GM19438 (cell line): Measurements from ENCODE around the gene EEFSEC.

Source experiments
- ATAC-seq: cut with Tn5 transposase; IDR thresholded peaks from one replicate; pipeline ENCODE4 v1.9.1; 2021; ENCODE audit warnings: low read depth; ENCODE audit not compliant: unreplicated experiment

Gene EEFSEC

GRCh38 chr3:128359846-128360642 lies 206.8 kb downstream of the EEFSEC start:
- ATAC-seq: no peak

DNA sequence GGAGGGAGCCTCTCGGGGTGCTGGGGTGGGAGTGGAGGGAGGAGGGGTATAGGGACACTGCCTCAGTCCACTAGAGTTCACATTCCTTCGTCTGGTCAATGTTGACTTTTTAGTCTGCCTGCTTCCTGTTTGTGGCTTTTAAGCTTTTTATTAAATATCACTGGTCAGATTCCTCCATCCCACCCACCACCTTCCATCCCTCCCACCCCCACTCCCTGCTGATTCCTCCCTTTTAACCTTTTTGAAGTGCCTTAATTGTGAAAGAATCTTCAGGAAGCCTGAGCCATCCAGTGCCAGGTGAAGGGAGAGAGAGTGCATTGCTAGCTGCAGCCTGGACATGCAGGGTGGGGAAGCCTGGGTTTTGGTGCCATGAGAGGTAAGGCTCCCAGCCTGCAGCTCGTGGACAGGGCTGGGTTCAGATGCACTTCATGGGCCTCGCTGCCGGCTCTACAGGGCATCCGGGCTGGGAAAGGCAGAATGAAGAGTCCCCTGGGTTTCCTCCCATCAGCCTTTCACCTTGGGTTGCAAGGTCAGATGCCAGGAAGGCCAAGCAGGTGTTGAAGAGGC lies 207.5 kb downstream of the EEFSEC start:
- no peak for ATAC-seq

DNA sequence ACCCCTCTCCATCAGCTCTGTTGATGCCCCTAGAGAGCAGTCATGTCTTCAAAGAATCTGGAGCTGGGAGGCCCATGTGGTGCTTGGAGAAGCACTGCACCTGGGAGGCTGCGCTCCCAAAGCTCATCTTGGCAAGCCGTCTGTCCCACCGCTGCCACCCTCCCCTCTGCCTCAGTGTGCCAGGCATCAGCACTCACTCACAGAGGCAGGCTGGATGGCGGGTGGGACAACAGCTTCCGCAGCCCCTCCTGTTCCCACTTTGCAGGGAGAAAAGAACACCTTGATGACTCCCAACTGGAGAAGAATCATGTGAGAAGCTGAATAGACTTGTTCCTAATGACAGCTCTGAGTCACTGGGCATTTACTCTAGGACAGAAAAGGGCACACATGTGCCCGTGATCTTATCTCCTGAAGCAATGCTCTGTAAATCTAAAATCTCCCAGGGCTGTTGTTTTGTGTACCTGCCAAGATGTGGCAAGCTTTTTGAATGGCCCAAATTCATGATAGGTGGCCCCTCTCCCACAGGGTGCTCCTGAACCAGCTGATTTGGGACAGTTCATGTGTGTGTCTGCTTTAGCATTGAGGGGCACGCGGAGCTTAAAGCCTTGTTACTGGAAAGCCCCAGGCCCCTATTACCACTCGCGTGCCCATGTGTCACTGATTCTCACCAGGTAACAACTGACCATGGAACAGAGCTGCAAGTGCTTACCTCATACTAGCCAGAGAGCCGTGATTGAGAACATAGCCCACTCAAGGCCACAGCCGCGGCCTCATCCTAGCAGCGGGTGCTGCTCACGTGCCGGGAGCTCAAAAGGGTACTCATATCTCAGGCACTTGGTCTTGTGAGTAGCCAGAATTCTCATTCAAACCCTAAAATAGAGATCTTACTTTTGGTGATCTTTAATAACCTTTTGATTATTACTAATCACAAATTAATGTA lies 209.0 kb downstream of the EEFSEC start:
- ATAC-seq: no peak

DNA sequence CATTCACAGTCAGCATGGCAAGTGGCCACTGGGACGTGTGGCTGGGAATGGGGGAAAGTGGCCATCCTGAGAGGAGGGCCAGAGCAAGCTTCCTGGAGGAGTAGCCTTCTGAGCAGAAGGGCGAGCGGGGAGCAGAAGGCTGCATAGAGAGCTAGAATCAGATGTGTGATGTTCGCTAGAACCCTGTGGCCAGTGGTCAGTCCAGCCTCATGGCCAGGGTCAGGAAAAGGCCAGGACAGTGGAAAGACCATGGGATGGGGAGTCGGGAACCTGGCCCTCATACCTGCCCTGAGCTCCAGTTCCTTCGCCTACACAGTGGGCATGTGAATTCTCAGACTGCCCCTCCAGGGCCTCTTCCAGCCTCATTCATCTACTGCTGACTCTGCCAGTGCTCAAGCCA lies 211.0 kb downstream of the EEFSEC start:
- ATAC-seq: no peak

GRCh38 chr3:128364808-128365360 lies 211.6 kb downstream of the EEFSEC start:
- no peak for ATAC-seq

DNA sequence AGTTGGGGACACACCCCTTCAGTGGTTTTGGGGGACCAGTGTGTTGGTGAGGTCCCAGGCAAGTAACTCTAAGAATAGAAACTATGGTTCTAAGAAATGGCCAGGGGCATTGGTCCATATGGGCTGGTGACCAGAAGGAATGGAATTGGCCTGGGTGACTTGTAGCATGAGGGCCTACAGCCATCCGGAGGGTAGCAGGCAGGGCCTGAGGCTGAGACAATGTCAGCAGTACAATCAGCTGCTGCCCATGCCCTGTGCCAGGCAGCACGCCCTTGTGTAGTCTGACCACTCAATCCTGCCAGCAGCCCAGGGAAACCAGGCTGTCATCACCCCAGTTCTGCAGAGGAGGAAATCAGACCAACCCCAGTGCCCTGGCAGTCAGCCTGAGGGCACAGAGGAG lies 212.9 kb downstream of the EEFSEC start:
- no peak for ATAC-seq

- ATAC-seq: no peak
These were observed 213.4 kb downstream of the EEFSEC start for GRCh38 chr3:128366652-128367051.

DNA sequence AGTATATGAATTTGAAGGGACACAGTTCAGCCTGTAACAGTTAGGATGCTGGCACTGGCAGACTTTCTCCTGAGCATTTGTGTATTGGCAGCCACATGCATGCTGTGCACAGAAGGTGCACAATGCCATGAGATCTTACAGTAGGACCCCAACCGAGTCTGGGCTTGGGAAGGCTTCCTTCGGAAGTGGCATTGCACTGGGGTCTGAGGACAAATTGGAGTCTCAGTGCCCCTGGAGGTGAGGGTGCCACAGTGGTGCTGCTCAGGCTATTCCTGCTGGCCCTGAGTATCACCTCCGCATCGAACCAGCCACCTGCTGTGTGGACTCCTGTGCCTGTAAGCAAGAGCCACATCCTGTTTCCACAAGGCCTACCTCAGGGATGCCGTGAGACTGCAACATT lies 213.9 kb downstream of the EEFSEC start:
- ATAC-seq: no peak

- ATAC-seq: no peak
These were observed 214.5 kb downstream of the EEFSEC start for GRCh38 chr3:128367761-128368160.

DNA sequence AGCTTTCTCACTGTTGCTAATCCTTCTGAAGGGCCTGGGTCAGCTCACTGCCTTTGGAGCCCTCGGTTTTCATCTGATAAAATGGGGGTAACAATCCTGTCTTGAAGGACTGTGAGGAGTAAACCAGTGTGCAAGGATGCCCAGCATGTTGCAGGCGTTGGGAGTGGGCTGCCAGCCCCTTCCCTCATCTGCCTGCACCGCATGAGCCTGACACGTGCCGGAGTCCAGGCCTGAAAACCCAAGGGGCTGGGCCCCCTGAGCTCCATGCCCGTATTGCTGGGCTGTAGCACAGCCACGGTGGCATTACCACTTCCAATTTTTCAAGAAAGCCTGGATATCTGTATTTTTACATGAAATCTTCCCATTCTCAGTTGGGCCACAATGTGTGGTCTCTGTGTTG lies 215.3 kb downstream of the EEFSEC start:
- no peak for ATAC-seq

DNA sequence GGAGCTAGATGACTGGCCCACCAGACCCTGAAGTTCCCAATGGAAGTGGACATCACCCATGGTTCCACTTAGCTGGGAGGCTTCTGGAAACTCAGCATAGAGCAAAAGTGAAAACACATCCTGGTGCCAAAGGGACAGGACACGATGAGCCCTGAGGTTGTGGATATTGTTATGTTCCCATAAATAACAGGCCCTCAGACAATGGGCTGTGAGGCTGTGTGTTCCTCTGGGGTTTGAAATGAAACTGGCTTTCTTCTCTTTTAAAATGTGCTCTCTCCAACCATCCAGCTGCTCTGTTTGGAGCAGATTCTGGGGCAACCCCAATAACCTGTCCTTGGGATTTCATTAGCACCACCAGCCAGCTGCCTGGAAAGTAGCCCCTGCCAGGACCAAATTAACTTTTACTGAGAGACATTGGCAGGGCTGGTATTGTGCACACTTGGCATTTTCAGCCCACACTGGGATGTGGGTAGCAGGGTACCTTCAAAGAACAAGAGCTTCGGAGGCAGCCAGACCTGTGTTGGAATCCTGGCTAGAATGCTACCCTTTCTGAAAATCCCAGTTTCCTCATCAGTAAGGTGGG lies 215.9 kb downstream of the EEFSEC start:
- no peak for ATAC-seq

- ATAC-seq: no peak
These were observed 216.8 kb downstream of the EEFSEC start for GRCh38 chr3:128369881-128370642.

DNA sequence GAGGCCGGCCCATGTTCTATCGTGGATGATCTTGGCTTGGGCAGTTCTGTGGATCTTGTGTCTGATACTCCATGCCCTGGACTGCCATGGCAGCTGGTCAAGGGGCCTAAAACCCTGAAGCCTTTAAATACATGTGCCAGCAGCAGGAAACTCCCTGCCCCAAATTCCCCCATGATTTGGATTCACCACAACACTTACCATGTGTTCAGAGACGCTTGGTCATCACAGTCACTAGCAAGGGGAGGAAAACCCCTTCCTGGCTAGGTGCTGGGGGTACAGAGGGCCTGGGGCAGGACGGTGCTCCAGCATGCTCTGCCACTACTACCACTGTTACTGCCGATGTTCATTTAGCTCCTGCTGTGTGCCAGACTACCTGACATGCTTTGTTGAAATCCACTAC lies 219.0 kb downstream of the EEFSEC start:
- no peak for ATAC-seq

- ATAC-seq: no peak
These were observed 219.6 kb downstream of the EEFSEC start for GRCh38 chr3:128372707-128373533.

DNA sequence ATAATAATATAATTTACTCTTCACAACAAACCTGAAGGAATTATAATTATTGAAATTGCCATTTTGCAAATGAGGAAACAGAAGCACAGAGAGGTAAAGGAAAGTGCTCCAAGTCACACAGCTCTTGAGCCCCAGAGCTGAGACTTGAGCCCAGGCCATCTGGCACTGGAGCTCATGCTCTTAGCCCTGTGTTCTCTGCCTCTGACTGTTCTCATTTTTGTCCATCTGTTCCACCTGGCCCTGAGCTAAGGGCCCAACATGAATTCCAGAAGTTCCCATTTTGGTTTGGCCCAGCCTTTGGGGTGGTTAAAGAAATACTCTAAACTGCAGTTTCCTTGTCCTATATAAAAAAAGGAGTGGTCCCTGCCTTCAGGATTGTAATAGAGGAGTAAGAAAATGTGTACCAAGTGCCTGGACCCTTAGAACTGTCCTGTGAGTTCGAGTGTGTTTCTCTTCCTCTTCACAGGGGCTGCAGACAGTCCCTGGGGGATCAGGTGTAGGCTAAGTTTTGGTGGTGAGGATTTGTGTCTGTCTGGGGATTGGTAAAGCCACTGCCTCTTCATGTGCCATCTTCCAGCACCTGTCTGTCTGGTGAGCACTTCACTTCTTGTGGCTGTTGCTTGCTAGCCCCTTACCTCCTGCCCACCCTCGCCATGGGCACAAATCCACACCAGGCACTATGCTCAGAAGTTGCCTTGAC lies 221.6 kb downstream of the EEFSEC start:
- ATAC-seq: no peak

GRCh38 chr3:128376516-128376915 lies 223.2 kb downstream of the EEFSEC start:
- ATAC-seq: no peak

- ATAC-seq: no peak
These were observed 225.5 kb downstream of the EEFSEC start for GRCh38 chr3:128378631-128379347.
